Neuronal stem cell (in vitro differentiated cells): Measurements from ENCODE around the gene BMPR1A.
"Not testable (repeated sequence)": the region's sequence is repeated elsewhere in the genome, so short reads cannot be mapped to it uniquely, and the experiment has no call there.

Experiments
- DNase-seq: peaks from one replicate; pipeline ENCODE4 v3.0.0-alpha.2; 2013; ENCODE audit warnings: low spot score
- H2AFZ ChIP-seq: one replicate; pipeline ENCODE4 v1.6.1; 2013; ENCODE audit warnings: mild to moderate bottlenecking, low read length, inconsistent platforms
- H2AK5ac ChIP-seq: 2 replicates; pipeline ENCODE4 v1.6.1; 2013; ENCODE audit warnings: low read depth, mild to moderate bottlenecking, inconsistent platforms, low read length, moderate library complexity, mixed read lengths
- H2BK120ac ChIP-seq: 2 replicates; pipeline ENCODE4 v1.6.1; 2013; ENCODE audit warnings: low read depth, mild to moderate bottlenecking, inconsistent platforms, low read length, moderate library complexity, mixed read lengths
- H2BK12ac ChIP-seq: one replicate; pipeline ENCODE4 v1.6.1; 2013; ENCODE audit warnings: low read length, inconsistent platforms
- H2BK15ac ChIP-seq: 2 replicates; pipeline ENCODE4 v1.6.1; 2013; ENCODE audit warnings: mild to moderate bottlenecking, low read length, inconsistent platforms, mixed read lengths
- H2BK5ac ChIP-seq: one replicate; pipeline ENCODE4 v1.6.1; 2013; ENCODE audit warnings: inconsistent platforms, mild to moderate bottlenecking, low read length, moderate library complexity
- H3K14ac ChIP-seq: one replicate; pipeline ENCODE4 v1.6.1; 2013; ENCODE audit warnings: low read length, inconsistent platforms
- H3K18ac ChIP-seq: 2 replicates; pipeline ENCODE4 v1.6.1; 2013; ENCODE audit warnings: low read length, inconsistent platforms
- H3K23ac ChIP-seq: 2 replicates; pipeline ENCODE4 v1.6.1; 2013; ENCODE audit warnings: low read depth, mild to moderate bottlenecking, mixed read lengths, low read length, inconsistent platforms; ENCODE audit not compliant: poor library complexity
- H3K27ac ChIP-seq: replicated peaks from 3 replicates; pipeline ENCODE4 v1.5.1; 2013; ENCODE audit warnings: low read length, inconsistent platforms
- H3K27me3 ChIP-seq, 3 experiments: 2 replicates each; pipeline ENCODE4 v1.6.1; 2013; ENCODE audit warnings: low read length in 3 of 3, mild to moderate bottlenecking in 2 of 3, inconsistent platforms in 1 of 3, low read depth in 1 of 3, mixed read lengths in 1 of 3, moderate library complexity in 1 of 3; ENCODE audit not compliant: control insufficient read depth in 3 of 3, insufficient read depth in 3 of 3
- H3K36me3 ChIP-seq, 2 donors: replicated peaks in 1 of 2; 2 replicates each; pipeline ENCODE4 v1.6.1; 2013; ENCODE audit warnings: low read length in 2 of 2; ENCODE audit not compliant: control insufficient read depth in 2 of 2, insufficient read depth in 2 of 2
- H3K4ac ChIP-seq: 2 replicates; pipeline ENCODE4 v1.6.1; 2013; ENCODE audit warnings: inconsistent platforms, mild to moderate bottlenecking, low read length, moderate library complexity
- H3K4me1 ChIP-seq, 2 donors: 1 replicate in 1 of 2; 2 replicates in 1 of 2; pipeline ENCODE4 v1.6.1; 2013; ENCODE audit warnings: low read length in 2 of 2, low read depth in 1 of 2; ENCODE audit not compliant: control insufficient read depth in 2 of 2, insufficient read depth in 1 of 2
- H3K4me2 ChIP-seq: one replicate; pipeline ENCODE4 v1.6.1; 2013; ENCODE audit warnings: mild to moderate bottlenecking, low read length, inconsistent platforms; ENCODE audit not compliant: insufficient read depth, poor library complexity, severe bottlenecking
- H3K4me3 ChIP-seq, 2 donors: 2 replicates each; pipeline ENCODE4 v1.5.1; 2013; ENCODE audit warnings: low read length in 2 of 2, mild to moderate bottlenecking in 2 of 2, inconsistent platforms in 1 of 2, moderate library complexity in 1 of 2
- H3K79me1 ChIP-seq: one replicate; pipeline ENCODE4 v1.6.1; 2013; ENCODE audit warnings: low read depth, mild to moderate bottlenecking, inconsistent platforms, low read length, moderate library complexity
- H3K9ac ChIP-seq: one replicate; pipeline ENCODE4 v1.6.1; 2013; ENCODE audit warnings: mild to moderate bottlenecking, low read depth, low read length, inconsistent platforms; ENCODE audit not compliant: poor library complexity
- H3K9me3 ChIP-seq, 2 donors: replicated peaks in 1 of 2; 2 replicates each; pipeline versions ENCODE3 to v1.6.1; 2013; ENCODE audit warnings: low read length in 2 of 2, mild to moderate bottlenecking in 2 of 2, inconsistent platforms in 1 of 2, low read depth in 1 of 2, mixed read lengths in 1 of 2, moderate library complexity in 1 of 2; ENCODE audit not compliant: control insufficient read depth in 2 of 2, insufficient read depth in 1 of 2
- H4K8ac ChIP-seq: one replicate; pipeline ENCODE4 v1.6.1; 2013; ENCODE audit warnings: low read depth, mild to moderate bottlenecking, inconsistent platforms, low read length, moderate library complexity
- H4K91ac ChIP-seq: one replicate; pipeline ENCODE4 v1.6.1; 2013; ENCODE audit warnings: low read length, low read depth, mild to moderate bottlenecking, inconsistent platforms; ENCODE audit not compliant: poor library complexity
- WGBS, 2 donors: extraction: QIAGEN DNeasy Blood & Tissue Kit; methylation state at CpG; one replicate each; pipeline ENCODE4 v1.1.7; 2013; ENCODE audit warnings: missing lambda C conversion rate in 2 of 2, mixed read lengths in 1 of 2; ENCODE audit not compliant: insufficient read length in 2 of 2, insufficient replicate concordance in 1 of 2; ENCODE audit errors: extremely low coverage in 2 of 2; 5-methylcytosine and 5-hydroxymethylcytosine counted together

BMPR1A gene

DNA sequence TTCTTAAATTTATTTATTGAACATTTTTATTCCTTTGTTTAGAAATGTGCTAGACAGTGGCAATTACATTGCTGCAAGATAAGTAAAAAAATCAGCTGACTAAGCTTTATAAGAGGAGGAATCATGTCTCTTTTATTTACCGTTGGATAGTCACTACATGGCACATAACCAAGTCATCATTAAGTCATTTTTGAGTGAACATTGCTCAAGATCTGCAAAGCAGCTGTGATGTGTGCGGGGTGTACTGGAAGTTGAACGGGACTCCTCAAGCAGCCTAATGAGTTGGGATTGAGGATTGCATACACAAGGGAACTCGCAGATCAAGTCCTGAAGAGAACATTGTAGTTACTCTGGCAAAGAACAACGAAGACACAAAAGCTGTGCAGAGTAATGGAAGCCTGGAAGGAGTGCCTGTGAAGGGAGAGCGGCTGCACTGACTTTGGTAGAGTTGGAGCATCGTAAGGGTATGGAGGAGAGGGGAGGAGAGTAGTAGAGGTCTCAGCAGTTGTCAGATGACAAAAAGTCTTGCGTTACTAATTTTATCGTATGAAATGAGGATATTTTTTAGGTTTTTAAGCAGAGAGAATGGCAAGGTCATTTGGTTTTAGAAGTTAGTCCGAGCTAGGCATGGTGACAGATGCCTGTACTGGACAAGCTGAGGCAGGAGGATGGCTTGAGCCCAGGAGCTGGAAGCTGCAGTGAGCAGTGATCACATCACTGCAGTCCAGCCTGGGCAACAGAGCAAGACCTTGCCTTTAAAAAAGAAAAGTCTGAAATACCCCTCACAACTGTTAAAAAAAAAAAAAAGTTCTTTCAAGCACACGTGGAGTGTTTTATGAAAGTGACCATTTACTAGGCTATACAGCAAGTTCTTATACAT, 95.1 kb downstream of the BMPR1A start:
- Histone ChIP-seq H3K36me3 (peaks cover 4 to 68% of the 10 kb centered on the region in 2 donors), H4K8ac (no peak overlapping the region), H3K27me3 (no peaks in the 10 kb centered on the region), H3K27ac (peak overlapping the region; percentile 26), H3K79me1 (no peaks in the 10 kb centered on the region), H3K14ac (no peak overlapping the region), H3K9me3 (no peaks in the 10 kb centered on the region), H3K9ac (no peak overlapping the region), H3K23ac (no peak overlapping the region), H2BK12ac (no peak overlapping the region), H2BK5ac (no peak overlapping the region), H3K4me3 (no peak overlapping the region), H2BK15ac (no peak overlapping the region), H2AFZ (no peak overlapping the region), H3K4me1 (peaks cover 0 to 2% of the 10 kb centered on the region in 2 donors), H2AK5ac (no peak overlapping the region), H4K91ac (no peak overlapping the region), H2BK120ac (no peak overlapping the region), H3K4ac (no peak overlapping the region), H3K18ac (no peak overlapping the region), H3K4me2 (no peak overlapping the region)
- 100% methylated on average over 1 of the region's 11 CpGs; no CpG with 5 or more reads in 1 of the 2 donors for whole genome bisulfite sequencing, 2 donors
- no peak for DNase-seq

DNA sequence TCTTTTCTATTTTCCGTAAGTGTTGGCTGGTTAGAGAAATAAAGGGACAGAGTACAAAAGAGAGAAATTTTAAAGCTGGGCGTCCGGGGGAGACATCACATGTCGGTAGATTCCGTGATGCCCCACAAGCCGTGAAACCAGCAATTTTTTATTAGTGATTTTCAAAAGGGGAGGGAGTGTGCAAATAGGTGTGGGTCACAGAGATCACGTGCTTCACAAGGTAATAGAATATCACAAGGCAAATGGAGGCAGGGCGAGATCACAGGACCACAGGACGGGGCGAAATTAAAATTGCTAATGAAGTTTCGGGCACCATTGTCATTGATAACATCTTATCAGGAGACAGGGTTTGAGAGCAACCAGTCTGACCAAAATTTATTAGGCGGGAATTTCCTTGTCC, 97.2 kb downstream of the BMPR1A start:
- H2BK120ac ChIP-seq, H3K9me3 ChIP-seq, H2AK5ac ChIP-seq, H3K4me3 ChIP-seq, H3K9ac ChIP-seq, H3K4me1 ChIP-seq, H4K8ac ChIP-seq, H3K14ac ChIP-seq, H2BK12ac ChIP-seq, H2AFZ ChIP-seq, H3K27ac ChIP-seq, H2BK5ac ChIP-seq, DNase-seq, H3K79me1 ChIP-seq, H3K18ac ChIP-seq, H3K4me2 ChIP-seq, H3K4ac ChIP-seq, H2BK15ac ChIP-seq, H4K91ac ChIP-seq, H3K23ac ChIP-seq, H3K27me3 ChIP-seq: not testable (repeated sequence)
- peaks cover 4 to 68% of the 10 kb centered on the region in 2 donors for H3K36me3 ChIP-seq
- WGBS, 2 donors, result no CpG with 5 or more reads among the region's 12 CpGs

DNA sequence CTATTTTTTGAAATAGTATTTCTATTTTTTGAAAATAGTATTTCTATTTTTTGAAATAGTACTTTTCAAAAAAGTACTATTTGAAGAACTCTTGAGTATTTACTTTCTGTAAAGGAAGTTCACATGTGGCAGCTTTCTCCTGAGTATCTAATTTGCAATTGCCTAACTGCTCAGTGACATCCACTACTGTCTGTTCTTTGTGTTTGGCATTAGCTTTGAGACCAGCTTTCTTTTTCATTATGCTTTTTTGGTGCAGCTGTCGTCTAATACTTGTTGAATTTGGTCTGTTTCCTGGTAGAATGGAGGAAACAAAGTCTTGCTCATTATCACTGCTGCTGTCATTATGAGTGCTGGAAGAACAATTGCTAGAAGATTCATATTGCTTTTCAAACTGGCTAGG, 99.1 kb downstream of the BMPR1A start:
- Histone ChIP-seq H3K4me1 (peaks cover 4 to 5% of the 10 kb centered on the region in 2 donors), H3K4ac (no peak overlapping the region), H3K4me2 (no peak overlapping the region), H3K9ac (no peak overlapping the region), H3K23ac (no peak overlapping the region), H3K27ac (no peak overlapping the region), H3K4me3 (no peak overlapping the region), H2BK120ac (no peak overlapping the region), H2BK12ac (no peak overlapping the region), H3K79me1 (no peaks in the 10 kb centered on the region), H3K36me3 (peaks cover 4 to 64% of the 10 kb centered on the region in 2 donors), H2BK5ac (no peak overlapping the region), H2AK5ac (no peak overlapping the region), H2BK15ac (no peak overlapping the region), H2AFZ (no peak overlapping the region), H3K9me3 (peaks cover 0 to 4% of the 10 kb centered on the region in 2 donors), H3K27me3 (no peaks in the 10 kb centered on the region), H4K91ac (no peak overlapping the region), H3K14ac (no peak overlapping the region), H3K18ac (no peak overlapping the region), H4K8ac (no peak overlapping the region)
- WGBS, 2 donors, result no CpG with 5 or more reads among the region's 1 CpG
- DNase-seq, result no peak

DNA sequence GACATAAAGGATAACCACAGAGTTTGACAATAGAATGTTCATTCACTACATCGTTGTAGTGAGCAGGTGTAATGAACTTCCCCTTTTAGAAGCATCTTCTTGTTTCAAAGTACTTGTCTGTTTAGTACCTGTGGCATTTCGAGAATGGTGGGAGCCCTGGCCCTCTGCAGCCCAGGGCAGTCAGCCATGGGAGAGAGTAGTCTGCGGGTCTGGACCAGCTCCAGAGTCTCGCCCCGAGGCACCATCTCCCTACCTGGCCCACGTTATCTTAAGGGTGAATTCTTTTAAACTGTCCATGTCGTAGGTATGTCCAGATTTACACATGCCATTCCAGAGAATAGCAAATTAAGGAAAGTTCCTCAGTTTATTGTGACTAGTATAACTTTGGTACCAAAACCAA, 99.7 kb downstream of the BMPR1A start:
- H3K14ac ChIP-seq, result no peak overlapping the region
- H2BK15ac ChIP-seq, result no peak overlapping the region
- H3K27ac ChIP-seq, result no peak overlapping the region
- no peak overlapping the region for H3K4me3 ChIP-seq
- H2AK5ac ChIP-seq, result no peak overlapping the region
- no peak overlapping the region for H3K9ac ChIP-seq
- no peak overlapping the region for H2BK5ac ChIP-seq
- H4K91ac ChIP-seq, result no peak overlapping the region
- H3K79me1 ChIP-seq, result no peaks in the 10 kb centered on the region
- H2AFZ ChIP-seq, result no peak overlapping the region
- H3K27me3 ChIP-seq, result no peaks in the 10 kb centered on the region
- H3K4ac ChIP-seq, result no peak overlapping the region
- H2BK120ac ChIP-seq, result no peak overlapping the region
- no peak overlapping the region for H3K18ac ChIP-seq
- no peak overlapping the region for H2BK12ac ChIP-seq
- no peak overlapping the region for H4K8ac ChIP-seq
- WGBS, 2 donors, result no CpG with 5 or more reads among the region's 7 CpGs
- H3K4me1 ChIP-seq, result peaks cover 4 to 5% of the 10 kb centered on the region in 2 donors
- peaks cover 0 to 4% of the 10 kb centered on the region in 2 donors for H3K9me3 ChIP-seq
- H3K23ac ChIP-seq, result no peak overlapping the region
- peaks cover 4 to 58% of the 10 kb centered on the region in 2 donors for H3K36me3 ChIP-seq
- H3K4me2 ChIP-seq, result no peak overlapping the region
- no peak for DNase-seq
